Body of pancreas (tissue), 4 donors: ENCODE measurements around the gene RBM10.

ENCODE experiments used
- POLR2A ChIP-seq, 3 donors: fragments of 450-650 bp; IDR thresholded peaks; one replicate each; pipeline ENCODE4 v1.6.1; 2016; ENCODE audit warnings: antibody characterized with exemption in 3 of 3, mild to moderate bottlenecking in 2 of 3
- TF ChIP-seq, protein P1 (sequence below), 7 experiments: fragments of 450-650 bp in 4 of 7; fragments of 200-600 bp in 3 of 7; sonication (generic) in 3 of 7; IDR thresholded peaks; one replicate each; pipeline ENCODE4 v1.5.1; 2016 to 2019; ENCODE audit warnings: antibody characterized with exemption in 7 of 7

DNA sequence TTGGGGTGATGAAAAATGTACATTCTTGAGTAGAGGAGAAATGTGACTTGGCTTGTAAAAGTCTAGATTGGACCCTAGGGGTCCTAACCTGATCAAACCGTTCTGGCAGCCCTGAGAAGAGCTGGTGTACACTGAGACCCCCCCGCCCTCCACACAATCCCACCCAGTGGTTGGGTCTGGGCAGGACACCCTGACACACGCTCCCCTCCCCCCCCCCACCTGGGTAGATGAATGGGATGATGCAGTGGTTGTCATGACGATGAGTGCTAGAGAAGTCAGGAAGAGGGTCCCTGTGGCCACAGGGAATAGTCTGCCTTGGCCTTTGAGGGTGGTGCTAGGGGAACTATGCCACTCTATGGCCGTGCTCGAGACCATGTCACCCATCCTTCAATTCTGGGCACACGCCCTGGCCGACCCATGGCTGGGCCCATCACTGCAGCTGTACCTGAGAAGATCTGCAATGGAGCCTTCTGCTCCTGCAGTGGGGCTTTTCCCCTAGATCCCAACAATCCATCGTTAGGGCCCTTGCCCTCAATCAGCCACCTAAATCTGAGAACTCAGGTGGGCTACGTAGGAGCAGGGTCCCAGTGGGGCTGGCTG lies 77.8 kb downstream of the RBM10 start:
- TF ChIP-seq, protein P1, sequence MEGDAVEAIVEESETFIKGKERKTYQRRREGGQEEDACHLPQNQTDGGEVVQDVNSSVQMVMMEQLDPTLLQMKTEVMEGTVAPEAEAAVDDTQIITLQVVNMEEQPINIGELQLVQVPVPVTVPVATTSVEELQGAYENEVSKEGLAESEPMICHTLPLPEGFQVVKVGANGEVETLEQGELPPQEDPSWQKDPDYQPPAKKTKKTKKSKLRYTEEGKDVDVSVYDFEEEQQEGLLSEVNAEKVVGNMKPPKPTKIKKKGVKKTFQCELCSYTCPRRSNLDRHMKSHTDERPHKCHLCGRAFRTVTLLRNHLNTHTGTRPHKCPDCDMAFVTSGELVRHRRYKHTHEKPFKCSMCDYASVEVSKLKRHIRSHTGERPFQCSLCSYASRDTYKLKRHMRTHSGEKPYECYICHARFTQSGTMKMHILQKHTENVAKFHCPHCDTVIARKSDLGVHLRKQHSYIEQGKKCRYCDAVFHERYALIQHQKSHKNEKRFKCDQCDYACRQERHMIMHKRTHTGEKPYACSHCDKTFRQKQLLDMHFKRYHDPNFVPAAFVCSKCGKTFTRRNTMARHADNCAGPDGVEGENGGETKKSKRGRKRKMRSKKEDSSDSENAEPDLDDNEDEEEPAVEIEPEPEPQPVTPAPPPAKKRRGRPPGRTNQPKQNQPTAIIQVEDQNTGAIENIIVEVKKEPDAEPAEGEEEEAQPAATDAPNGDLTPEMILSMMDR (IDR thresholded peaks at IDR 0.05): no peak
- TF ChIP-seq POLR2A (IDR thresholded peaks at IDR 0.05): no peak
